GM12873 (cell line): ENCODE measurements around the gene PLPP1.

Source experiments
- CTCF ChIP-seq: IDR thresholded peaks from 2 replicates; pipeline ENCODE4 v1.5.1; 2012; ENCODE audit warnings: low read depth, mild to moderate bottlenecking, moderate library complexity, low read length, control low read depth; ENCODE audit not compliant: insufficient read depth; ENCODE audit errors: missing control alignments

The PLPP1 gene

DNA sequence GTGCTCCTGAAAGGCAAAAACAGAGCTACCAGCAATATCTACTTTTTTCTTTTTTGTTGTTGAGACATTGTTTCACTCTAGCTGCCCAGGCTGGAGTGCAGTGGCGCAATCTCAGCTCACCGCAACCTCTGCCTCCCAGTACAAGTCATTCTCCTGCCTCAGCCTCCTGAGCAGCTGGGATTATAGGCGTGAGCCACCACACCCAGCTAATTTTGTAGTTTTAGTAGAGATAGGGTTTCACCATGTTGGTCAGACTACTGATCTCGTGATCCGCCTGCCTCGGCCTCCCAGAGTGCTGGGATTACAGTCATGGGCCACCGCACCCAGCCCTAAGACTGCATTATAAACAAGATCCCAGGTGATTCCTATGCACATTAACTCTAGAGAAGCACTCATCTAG, 17.0 kb downstream of the PLPP1 start:
- no peak for TF ChIP-seq CTCF

DNA sequence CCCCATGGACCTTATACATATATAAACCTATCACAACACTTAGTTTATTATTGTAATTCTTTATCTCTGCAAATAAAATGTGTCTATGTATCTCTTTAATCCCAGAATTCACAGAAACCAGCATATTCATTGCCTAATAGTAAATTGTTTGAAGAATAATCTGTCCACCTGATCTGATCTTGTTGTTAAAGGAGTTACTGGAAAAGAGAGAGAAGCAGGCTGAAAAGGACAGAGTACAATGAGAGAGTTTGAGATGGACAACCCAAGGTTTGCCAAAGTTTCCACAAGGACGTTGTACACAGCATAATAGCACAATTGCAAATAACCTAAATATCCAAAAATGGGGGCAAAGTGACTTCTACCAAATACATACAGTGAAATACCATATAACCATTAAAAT, 23.8 kb downstream of the PLPP1 start:
- TF ChIP-seq CTCF = no peak

DNA sequence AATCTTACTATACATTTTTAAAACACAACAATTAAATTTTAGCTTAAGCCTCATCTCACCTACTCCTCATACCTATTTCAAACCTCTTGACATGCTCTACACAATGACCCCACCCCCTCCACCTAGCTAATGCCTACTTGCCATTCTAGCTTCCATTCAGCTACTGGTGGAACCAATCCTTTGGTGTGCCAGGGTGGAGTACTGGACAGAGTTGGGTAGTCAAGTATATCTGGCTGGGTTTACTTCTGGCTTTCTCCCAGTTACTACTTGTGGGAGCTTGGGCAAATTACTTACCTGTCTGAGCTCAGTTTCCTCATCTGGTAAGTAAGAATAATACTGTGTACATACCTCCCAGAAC, 24.3 kb downstream of the PLPP1 start:
- no peak for TF ChIP-seq CTCF

DNA sequence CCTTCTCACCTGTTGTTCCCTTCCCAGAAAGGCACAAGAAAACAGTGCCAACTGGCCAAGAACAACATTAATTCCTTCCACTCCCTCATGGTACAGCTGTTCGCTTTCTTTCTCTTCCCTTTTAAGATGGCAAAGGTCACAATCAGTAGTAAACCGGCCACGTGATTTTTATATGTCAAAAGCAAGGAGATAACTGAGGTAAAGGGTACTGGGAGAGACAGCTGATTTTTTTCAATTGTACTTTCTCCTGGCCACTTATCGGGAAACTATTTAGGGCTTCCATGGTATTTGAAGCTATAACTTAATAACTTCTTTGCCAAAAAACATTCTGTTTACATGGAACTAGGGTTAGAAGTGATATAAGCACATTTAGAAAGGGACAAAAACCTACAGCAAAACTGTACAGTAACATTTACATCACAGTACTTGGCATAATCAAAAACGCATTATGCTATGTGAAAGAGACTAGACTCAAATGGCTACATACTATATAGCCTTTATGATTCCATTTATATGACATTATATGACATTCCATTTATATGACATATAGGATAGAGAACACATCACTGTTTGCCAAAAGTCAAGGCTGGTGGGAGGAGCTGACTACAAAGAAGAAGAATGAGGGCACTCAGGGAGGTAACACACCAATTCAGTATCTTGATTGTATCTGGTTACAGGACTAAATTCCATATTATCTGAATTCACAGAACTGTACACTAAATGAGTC, 24.8 kb downstream of the PLPP1 start:
- no peak for TF ChIP-seq CTCF

DNA sequence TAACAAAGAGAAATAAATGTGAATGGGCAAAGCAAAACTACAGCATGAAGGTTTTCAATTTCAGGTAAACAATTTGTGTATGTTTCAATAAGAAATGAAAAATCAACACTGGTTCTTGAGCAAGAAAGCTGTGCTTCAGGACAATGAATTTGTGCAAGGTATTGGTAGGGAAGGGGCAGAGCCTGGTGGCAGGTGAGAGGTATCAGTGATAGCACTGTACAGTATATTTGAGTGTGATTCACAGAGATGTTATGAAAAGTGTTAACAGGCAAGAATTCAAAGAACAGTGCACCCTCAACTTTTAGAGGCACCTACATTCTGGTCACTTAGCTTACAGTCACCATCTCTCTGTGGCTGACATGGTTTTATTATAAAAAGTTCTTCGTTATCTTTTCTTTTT, 25.7 kb downstream of the PLPP1 start:
- TF ChIP-seq CTCF = no peak

DNA sequence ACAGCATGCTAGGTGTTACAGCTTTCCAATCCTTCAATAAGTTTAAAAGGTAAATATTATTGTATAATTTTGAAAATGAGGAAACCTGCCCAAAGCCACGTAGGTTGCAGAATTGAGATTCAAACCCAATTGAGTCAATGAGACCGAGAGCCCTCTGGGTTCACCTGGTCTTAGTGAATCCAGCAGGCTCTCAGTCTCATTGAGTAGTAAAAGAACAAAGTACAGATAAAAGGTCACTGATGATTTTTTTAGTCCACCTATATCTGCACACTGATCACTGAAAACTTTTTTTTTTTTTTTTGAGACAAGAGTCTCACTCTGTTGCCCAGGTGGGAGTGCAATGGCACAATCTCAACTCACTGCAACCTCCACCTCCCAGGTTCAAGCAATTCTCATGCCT, 27.2 kb downstream of the PLPP1 start:
- TF ChIP-seq CTCF = no peak

- TF ChIP-seq CTCF = no peak
These were observed 32.0 kb downstream of the PLPP1 start for GRCh38 chr5:55502759-55503158.
